ENCODE measurements around the gene AGFG2. TPM values are rescaled to one million over a fixed set of nuclear protein-coding genes. Genes with fewer than 3 reads are reported as not detected.
"Not testable (repeated sequence)": the region's sequence is repeated elsewhere in the genome, so short reads cannot be mapped to it uniquely, and the experiment has no call there.

The AGFG2 gene
- total and polyA plus RNA-seq, 2 donors = 9.9 to 36.6 TPM

DNA sequence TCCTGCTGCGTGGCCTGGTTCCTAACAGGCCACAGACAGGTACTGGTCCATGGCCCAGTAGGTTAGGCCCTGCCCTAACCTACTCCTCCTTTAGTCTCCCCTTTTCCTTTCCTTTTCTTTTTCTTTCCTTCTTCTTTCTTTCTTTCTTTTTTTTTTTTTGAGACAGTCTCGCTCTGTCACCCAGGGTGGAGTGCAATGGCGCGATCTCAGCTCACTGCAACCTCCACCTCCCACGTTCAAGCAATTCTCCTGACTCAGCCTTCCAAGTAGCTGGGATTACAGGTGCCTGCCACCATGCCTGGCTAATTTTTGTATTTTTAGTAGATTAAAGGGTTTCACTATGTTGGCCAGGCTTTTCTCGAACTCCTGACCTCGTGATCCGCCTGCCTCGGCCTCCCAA, 3.0 kb upstream of the AGFG2 start:
- not testable (repeated sequence) for DNase-seq (ENCODE audit: extremely low spot score)
- 90% methylated on average over 9 of the region's 9 CpGs for WGBS

GRCh38 chr7:100536695-100537094, 2.3 kb upstream of the AGFG2 start:
- H3K4me1 ChIP-seq (ENCODE audit: insufficient read depth); H3K4me3 ChIP-seq (ENCODE audit: low read depth, low read length); H3K36me3 ChIP-seq (ENCODE audit: insufficient read depth); DNase-seq (ENCODE audit: extremely low spot score); H3K27ac ChIP-seq (ENCODE audit: low read depth): not testable (repeated sequence)
- WGBS = 88% methylated on average over 2 of the region's 2 CpGs

More for the DNA sequence above, 3.0 kb upstream of the AGFG2 start:
- not testable (repeated sequence) for H3K4me1 ChIP-seq (ENCODE audit: insufficient read depth); H3K4me3 ChIP-seq (ENCODE audit: low read depth, low read length); H3K27ac ChIP-seq (ENCODE audit: low read depth); H3K36me3 ChIP-seq (ENCODE audit: insufficient read depth)

DNA sequence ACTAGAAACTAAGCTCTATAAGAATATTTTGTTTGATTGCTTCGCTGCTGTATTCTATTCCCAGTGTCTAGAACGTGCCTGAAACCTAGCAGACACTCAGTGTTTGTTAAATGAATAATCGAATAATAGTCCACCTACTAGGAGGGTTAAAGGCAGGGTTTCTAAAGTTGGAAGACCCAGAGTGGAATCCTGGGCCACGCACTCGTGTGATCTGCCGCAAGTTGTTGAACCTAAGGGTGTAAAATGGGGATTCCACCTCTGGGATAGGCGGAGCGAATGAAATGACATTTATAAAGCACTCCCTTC, 702 bp upstream of the AGFG2 start:
- Histone ChIP-seq H3K36me3 (ENCODE audit: insufficient read depth) (no peaks in the 10 kb centered on the region), H3K4me1 (ENCODE audit: insufficient read depth) (no peaks in the 10 kb centered on the region), H3K4me3 (ENCODE audit: low read depth, low read length) (peak overlapping the region; percentile 7), H3K27ac (ENCODE audit: low read depth) (no peak overlapping the region)
- WGBS = 8% methylated on average over 8 of the region's 8 CpGs
- no peak for DNase-seq (ENCODE audit: extremely low spot score)

DNA sequence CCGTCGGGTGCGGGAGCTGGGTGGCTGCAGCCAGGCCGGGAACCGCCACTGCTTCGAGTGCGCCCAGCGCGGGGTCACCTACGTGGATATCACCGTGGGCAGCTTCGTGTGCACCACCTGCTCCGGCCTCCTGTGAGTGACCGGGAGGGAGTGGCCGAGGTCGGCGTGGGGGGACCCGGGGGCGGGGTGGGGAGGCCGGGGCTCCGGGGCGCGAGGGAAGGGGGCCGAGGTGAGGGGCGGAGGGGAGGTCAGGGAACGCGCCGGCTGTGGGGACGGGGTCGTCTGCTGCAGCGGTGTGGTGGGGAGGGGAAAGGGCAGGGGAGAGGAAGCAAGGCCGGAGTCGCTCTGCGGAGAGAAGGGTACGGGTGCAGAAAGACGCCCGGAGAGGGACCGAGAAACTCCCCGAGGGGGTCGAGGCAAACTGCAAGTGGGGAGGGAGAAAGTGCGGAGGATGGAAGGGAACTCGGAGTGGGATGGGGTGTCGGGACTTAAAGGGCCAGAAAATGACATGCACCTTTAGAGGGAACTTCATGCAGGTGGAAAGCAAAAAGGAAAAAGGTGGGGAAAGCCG, 518 bp downstream of the AGFG2 start:
- Histone ChIP-seq H3K4me3 (ENCODE audit: low read depth, low read length) (peak overlapping the region; percentile 92), H3K4me1 (ENCODE audit: insufficient read depth) (peaks cover 1% of the 10 kb centered on the region), H3K27ac (ENCODE audit: low read depth) (peak overlapping the region; percentile 75), H3K36me3 (ENCODE audit: insufficient read depth) (no peaks in the 10 kb centered on the region)
- under 1% methylated on average over 44 of the region's 44 CpGs for WGBS
- DNase-seq (ENCODE audit: extremely low spot score) = no peak

GRCh38 chr7:100540073-100540723, 1.2 kb downstream of the AGFG2 start:
- peak overlapping the region; percentile 92 for H3K4me3 ChIP-seq (ENCODE audit: low read depth, low read length)
- H3K4me1 ChIP-seq (ENCODE audit: insufficient read depth) = peaks cover 4% of the 10 kb centered on the region
- H3K27ac ChIP-seq (ENCODE audit: low read depth) = no peak overlapping the region
- H3K36me3 ChIP-seq (ENCODE audit: insufficient read depth) = no peaks in the 10 kb centered on the region
- no peak for DNase-seq (ENCODE audit: extremely low spot score)
- WGBS = 45% methylated on average over 6 of the region's 6 CpGs

GRCh38 chr7:100541309-100541708, 2.3 kb downstream of the AGFG2 start:
- H3K36me3 ChIP-seq (ENCODE audit: insufficient read depth); H3K27ac ChIP-seq (ENCODE audit: low read depth); DNase-seq (ENCODE audit: extremely low spot score); H3K4me3 ChIP-seq (ENCODE audit: low read depth, low read length); H3K4me1 ChIP-seq (ENCODE audit: insufficient read depth): not testable (repeated sequence)
- WGBS = 90% methylated on average over 7 of the region's 7 CpGs

DNA sequence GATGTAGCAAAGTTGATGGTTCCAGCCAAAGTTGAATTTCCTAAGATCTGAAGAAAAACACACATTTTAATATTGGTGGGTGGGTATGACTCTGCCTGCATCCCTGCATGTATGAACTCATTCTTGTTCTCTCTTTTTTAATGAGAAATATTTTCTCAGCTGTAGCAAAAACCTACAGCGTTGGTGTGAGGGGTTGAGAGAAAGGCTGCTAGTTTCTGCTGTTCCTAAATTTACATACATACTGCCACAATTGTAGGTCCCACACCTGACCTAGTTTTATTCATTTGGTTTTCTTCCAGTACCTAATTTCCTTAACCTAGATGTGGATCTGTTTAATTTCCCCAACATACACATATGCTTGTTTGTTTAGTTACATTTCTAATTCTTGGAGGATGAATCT, 4.6 kb downstream of the AGFG2 start:
- Histone ChIP-seq H3K36me3 (ENCODE audit: insufficient read depth) (no peaks in the 10 kb centered on the region), H3K27ac (ENCODE audit: low read depth) (no peak overlapping the region), H3K4me3 (ENCODE audit: low read depth, low read length) (no peak overlapping the region), H3K4me1 (ENCODE audit: insufficient read depth) (peaks cover 7% of the 10 kb centered on the region)
- DNase-seq (ENCODE audit: extremely low spot score) = no peak
- WGBS = 55% methylated on average over 1 of the region's 1 CpG

GRCh38 chr7:100544386-100544785, 5.4 kb downstream of the AGFG2 start:
- Histone ChIP-seq H3K4me3 (ENCODE audit: low read depth, low read length) (no peak overlapping the region), H3K36me3 (ENCODE audit: insufficient read depth) (no peaks in the 10 kb centered on the region), H3K4me1 (ENCODE audit: insufficient read depth) (peaks cover 7% of the 10 kb centered on the region), H3K27ac (ENCODE audit: low read depth) (peak overlapping the region; percentile 75)
- no peak for DNase-seq (ENCODE audit: extremely low spot score)
- WGBS = 45% methylated on average over 5 of the region's 5 CpGs

GRCh38 chr7:100544967-100545359, 6.0 kb downstream of the AGFG2 start:
- peak overlapping the region; percentile 75 for H3K27ac ChIP-seq (ENCODE audit: low read depth)
- DNase-seq (ENCODE audit: extremely low spot score) = no peak
- H3K4me1 ChIP-seq (ENCODE audit: insufficient read depth) = peaks cover 7% of the 10 kb centered on the region
- H3K4me3 ChIP-seq (ENCODE audit: low read depth, low read length) = no peak overlapping the region
- 15% methylated on average over 1 of the region's 1 CpG for WGBS
- no peaks in the 10 kb centered on the region for H3K36me3 ChIP-seq (ENCODE audit: insufficient read depth)

GRCh38 chr7:100545360-100546128, 6.5 kb downstream of the AGFG2 start:
- 30% methylated on average over 3 of the region's 3 CpGs for WGBS
- H3K4me3 ChIP-seq (ENCODE audit: low read depth, low read length) = no peak overlapping the region

DNA sequence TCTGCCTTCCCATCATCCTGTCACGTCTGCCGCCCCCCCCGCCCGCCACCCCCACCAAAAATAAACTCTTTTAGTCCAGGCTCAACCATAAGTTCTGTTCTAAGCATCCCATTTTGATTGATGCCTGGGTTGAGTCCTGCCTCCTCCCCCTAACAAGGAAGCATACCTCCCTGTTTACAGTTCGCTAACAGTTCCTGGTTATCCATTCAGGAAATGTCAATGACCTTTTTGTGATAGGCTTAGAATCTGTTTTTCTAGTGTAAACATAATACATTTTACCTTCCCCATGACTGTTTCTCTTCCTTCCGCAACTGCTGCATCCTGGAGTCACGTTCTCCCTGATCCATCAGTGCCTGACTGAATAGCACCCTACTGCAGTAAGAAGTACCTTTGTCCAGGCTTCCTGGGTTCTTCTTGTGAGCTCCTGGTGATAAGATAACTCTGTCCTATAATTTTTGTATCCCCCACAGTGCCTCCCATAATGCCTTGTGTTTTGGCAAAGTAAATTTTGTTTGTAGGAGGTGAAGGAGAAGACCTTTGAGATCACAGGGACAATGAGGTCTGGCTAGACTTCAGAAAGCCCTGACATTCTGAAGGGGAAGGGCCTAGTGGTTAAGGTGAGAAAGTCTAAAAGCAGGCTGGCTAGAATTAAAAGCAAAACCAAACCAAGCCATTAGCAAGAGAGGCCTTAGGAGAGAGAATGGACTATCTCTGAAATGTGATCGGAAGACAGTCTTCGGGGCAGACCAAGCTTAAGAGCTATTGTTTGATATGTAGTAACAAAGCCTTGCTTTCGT, 7.3 kb downstream of the AGFG2 start:
- 50% methylated on average over 10 of the region's 10 CpGs for WGBS
- Histone ChIP-seq H3K4me3 (ENCODE audit: low read depth, low read length) (no peak overlapping the region), H3K36me3 (ENCODE audit: insufficient read depth) (no peaks in the 10 kb centered on the region), H3K4me1 (ENCODE audit: insufficient read depth) (peaks cover 7% of the 10 kb centered on the region), H3K27ac (ENCODE audit: low read depth) (peak overlapping the region; percentile 75)
- DNase-seq (ENCODE audit: extremely low spot score) = no peak

More at GRCh38 chr7:100545360-100546128, 6.5 kb downstream of the AGFG2 start:
- no peak for DNase-seq (ENCODE audit: extremely low spot score)
- Histone ChIP-seq H3K27ac (ENCODE audit: low read depth) (peak overlapping the region; percentile 75), H3K4me1 (ENCODE audit: insufficient read depth) (peaks cover 7% of the 10 kb centered on the region), H3K36me3 (ENCODE audit: insufficient read depth) (no peaks in the 10 kb centered on the region)

GRCh38 chr7:100546926-100547800, 8.2 kb downstream of the AGFG2 start:
- no peak for DNase-seq (ENCODE audit: extremely low spot score)
- H3K27ac ChIP-seq (ENCODE audit: low read depth) = peak overlapping the region; percentile 75
- no peak overlapping the region for H3K4me3 ChIP-seq (ENCODE audit: low read depth, low read length)
- H3K36me3 ChIP-seq (ENCODE audit: insufficient read depth) = no peaks in the 10 kb centered on the region
- WGBS = 66% methylated on average over 9 of the region's 9 CpGs
- H3K4me1 ChIP-seq (ENCODE audit: insufficient read depth) = peaks cover 7% of the 10 kb centered on the region

DNA sequence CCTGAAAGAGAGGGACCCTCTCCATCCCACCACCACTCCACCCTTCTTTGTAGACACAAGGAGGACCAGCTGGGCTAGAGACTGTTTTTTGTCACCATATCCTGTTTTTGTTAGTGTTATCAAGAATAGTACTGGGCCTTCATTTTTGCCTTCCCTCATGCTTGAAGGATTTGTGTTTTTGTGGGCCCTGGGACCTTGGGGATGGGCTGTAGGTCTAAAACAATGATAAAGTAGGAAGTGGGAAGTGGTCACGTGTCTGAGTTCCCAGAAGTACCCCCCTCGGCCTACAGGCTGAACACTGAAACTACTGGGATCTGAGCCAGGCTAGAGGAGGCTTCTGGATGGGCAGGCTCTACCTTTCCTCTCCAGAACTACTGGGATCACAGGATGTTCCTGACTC, 8.9 kb downstream of the AGFG2 start:
- no peaks in the 10 kb centered on the region for H3K36me3 ChIP-seq (ENCODE audit: insufficient read depth)
- WGBS = 51% methylated on average over 2 of the region's 2 CpGs
- H3K4me1 ChIP-seq (ENCODE audit: insufficient read depth) = peaks cover 7% of the 10 kb centered on the region
- peak overlapping the region; percentile 59 for H3K27ac ChIP-seq (ENCODE audit: low read depth)
- no peak overlapping the region for H3K4me3 ChIP-seq (ENCODE audit: low read depth, low read length)
- no peak for DNase-seq (ENCODE audit: extremely low spot score)
